Rectal smooth muscle tissue (tissue), 1 donor: Measurements from ENCODE around the gene AQP2.

Source experiments
- H3K27ac ChIP-seq: one replicate; pipeline ENCODE4 v1.7.0; 2013; ENCODE audit warnings: low read depth, low read length, inconsistent platforms
- H3K27me3 ChIP-seq: one replicate; pipeline ENCODE4 v1.7.0; 2013; ENCODE audit warnings: low read length; ENCODE audit not compliant: control insufficient read depth, insufficient read depth
- H3K36me3 ChIP-seq: one replicate; pipeline ENCODE4 v1.7.0; 2013; ENCODE audit warnings: low read length; ENCODE audit not compliant: control insufficient read depth, insufficient read depth
- H3K4me1 ChIP-seq: one replicate; pipeline ENCODE4 v1.7.0; 2013; ENCODE audit warnings: low read length; ENCODE audit not compliant: control insufficient read depth, insufficient read depth
- H3K4me3 ChIP-seq: one replicate; pipeline ENCODE4 v1.7.0; 2013; ENCODE audit warnings: low read length
- H3K9ac ChIP-seq: one replicate; pipeline ENCODE4 v1.7.0; 2013; ENCODE audit warnings: low read length

The AQP2 gene

GRCh38 chr12:49910331-49911212 is 40.0 kb upstream of the AQP2 start:
- Histone ChIP-seq H3K36me3 (no peaks in the 10 kb centered on the region), H3K27ac (no peak overlapping the region), H3K9ac (no peak overlapping the region), H3K4me1 (no peaks in the 10 kb centered on the region), H3K27me3 (no peaks in the 10 kb centered on the region), H3K4me3 (no peak overlapping the region)

GRCh38 chr12:49911213-49911605 is 39.3 kb upstream of the AQP2 start:
- H3K4me1 ChIP-seq, result no peaks in the 10 kb centered on the region
- H3K9ac ChIP-seq, result no peak overlapping the region
- H3K27ac ChIP-seq, result no peak overlapping the region
- no peaks in the 10 kb centered on the region for H3K27me3 ChIP-seq
- no peak overlapping the region for H3K4me3 ChIP-seq
- H3K36me3 ChIP-seq, result no peaks in the 10 kb centered on the region

- no peak overlapping the region for H3K27ac ChIP-seq
- H3K4me1 ChIP-seq, result no peaks in the 10 kb centered on the region
- no peak overlapping the region for H3K9ac ChIP-seq
- H3K4me3 ChIP-seq, result no peak overlapping the region
- H3K36me3 ChIP-seq, result no peaks in the 10 kb centered on the region
- no peaks in the 10 kb centered on the region for H3K27me3 ChIP-seq
Measured at GRCh38 chr12:49912345-49913255, 37.9 kb upstream of the AQP2 start.

- Histone ChIP-seq H3K4me1 (no peaks in the 10 kb centered on the region), H3K9ac (no peak overlapping the region), H3K36me3 (no peaks in the 10 kb centered on the region), H3K27ac (no peak overlapping the region), H3K27me3 (no peaks in the 10 kb centered on the region), H3K4me3 (no peak overlapping the region)
Measured at GRCh38 chr12:49916129-49916919, 34.2 kb upstream of the AQP2 start.

DNA sequence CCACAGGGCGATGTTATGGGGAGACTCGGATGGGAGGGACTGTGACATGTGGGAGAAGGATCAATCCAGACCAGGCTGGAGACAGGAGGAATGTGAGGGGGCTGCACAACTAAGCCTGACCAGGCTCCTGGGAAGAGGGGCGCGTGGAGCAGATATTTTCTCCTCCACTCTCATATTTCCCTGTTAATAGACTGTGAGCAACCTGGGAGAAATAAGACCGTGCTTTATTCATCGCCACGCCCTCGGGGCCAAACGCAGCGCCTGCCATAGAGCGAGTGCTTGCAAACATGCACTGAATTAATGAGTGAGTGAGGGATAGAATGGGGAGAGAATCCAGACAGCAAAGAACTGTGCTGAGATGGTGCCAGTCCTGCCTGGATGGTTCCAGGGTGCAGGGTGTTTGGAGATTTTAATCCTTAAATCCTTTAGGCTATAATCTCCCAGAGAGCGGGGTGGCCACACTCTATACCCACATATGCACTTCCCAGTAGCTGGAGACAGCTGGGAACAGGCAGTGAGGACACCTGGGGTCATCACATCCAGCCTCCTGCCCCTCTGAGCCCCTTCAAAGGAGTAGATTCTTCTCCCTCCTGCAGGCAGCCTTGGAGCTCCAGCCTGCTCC is 33.3 kb upstream of the AQP2 start:
- Histone ChIP-seq H3K9ac (no peak overlapping the region), H3K4me1 (no peaks in the 10 kb centered on the region), H3K36me3 (no peaks in the 10 kb centered on the region), H3K27me3 (no peaks in the 10 kb centered on the region), H3K27ac (no peak overlapping the region), H3K4me3 (no peak overlapping the region)

DNA sequence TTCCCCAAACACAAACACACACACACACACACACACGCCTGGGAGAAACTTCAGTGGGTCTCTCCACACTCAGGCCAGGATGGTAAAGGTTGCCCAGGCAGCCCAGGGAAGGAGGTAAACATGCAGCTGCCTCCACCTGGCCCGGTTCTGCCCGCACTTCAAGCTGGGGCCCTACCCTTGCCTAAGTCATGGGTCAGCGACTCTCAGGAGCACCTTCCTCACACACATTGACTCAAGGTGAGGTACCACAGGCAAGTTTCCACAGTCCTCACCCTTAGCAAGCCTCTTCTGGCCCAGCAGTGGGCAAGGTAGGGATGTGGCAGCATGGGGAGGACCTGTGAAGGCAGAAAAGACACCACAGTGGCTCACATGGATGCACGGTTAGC is 32.8 kb upstream of the AQP2 start:
- no peak overlapping the region for H3K27ac ChIP-seq
- no peak overlapping the region for H3K9ac ChIP-seq
- H3K36me3 ChIP-seq, result no peaks in the 10 kb centered on the region
- H3K4me1 ChIP-seq, result no peaks in the 10 kb centered on the region
- no peaks in the 10 kb centered on the region for H3K27me3 ChIP-seq
- H3K4me3 ChIP-seq, result no peak overlapping the region

- no peak overlapping the region for H3K27ac ChIP-seq
- no peak overlapping the region for H3K9ac ChIP-seq
- no peaks in the 10 kb centered on the region for H3K4me1 ChIP-seq
- no peaks in the 10 kb centered on the region for H3K27me3 ChIP-seq
- H3K4me3 ChIP-seq, result no peak overlapping the region
- H3K36me3 ChIP-seq, result no peaks in the 10 kb centered on the region
Measured at GRCh38 chr12:49920241-49920914, 30.2 kb upstream of the AQP2 start.

GRCh38 chr12:49920915-49921286 is 29.6 kb upstream of the AQP2 start:
- H3K9ac ChIP-seq, result no peak overlapping the region
- no peaks in the 10 kb centered on the region for H3K4me1 ChIP-seq
- H3K27me3 ChIP-seq, result no peaks in the 10 kb centered on the region
- no peaks in the 10 kb centered on the region for H3K36me3 ChIP-seq
- no peak overlapping the region for H3K27ac ChIP-seq
- no peak overlapping the region for H3K4me3 ChIP-seq

DNA sequence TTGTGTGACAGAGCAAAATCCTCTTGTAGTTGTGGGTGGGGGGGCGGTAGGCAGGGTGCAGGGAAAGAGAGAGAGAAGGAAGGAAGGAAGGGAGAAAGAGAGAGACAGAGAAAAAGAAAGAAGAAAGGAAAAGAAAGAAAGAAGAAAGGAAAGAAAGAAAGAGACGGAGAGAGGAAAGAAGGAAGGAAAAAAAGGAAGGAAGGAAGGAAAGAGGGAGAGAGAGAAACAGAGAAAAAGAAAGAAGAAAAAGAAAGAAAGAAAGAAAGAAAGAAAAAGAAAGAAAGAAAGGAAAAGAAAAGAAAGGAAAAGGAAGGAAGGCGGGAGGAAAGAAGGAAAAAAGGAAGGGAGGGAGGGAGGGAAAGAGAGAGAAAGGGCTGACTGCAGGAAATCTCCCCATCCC is 29.2 kb upstream of the AQP2 start:
- Histone ChIP-seq H3K27me3 (no peaks in the 10 kb centered on the region), H3K4me1 (no peaks in the 10 kb centered on the region), H3K4me3 (no peak overlapping the region), H3K36me3 (no peaks in the 10 kb centered on the region), H3K27ac (no peak overlapping the region), H3K9ac (no peak overlapping the region)

GRCh38 chr12:49921936-49922335 is 28.6 kb upstream of the AQP2 start:
- H3K4me3 ChIP-seq, result no peak overlapping the region
- H3K4me1 ChIP-seq, result no peaks in the 10 kb centered on the region
- no peaks in the 10 kb centered on the region for H3K27me3 ChIP-seq
- no peak overlapping the region for H3K9ac ChIP-seq
- no peak overlapping the region for H3K27ac ChIP-seq
- H3K36me3 ChIP-seq, result no peaks in the 10 kb centered on the region

DNA sequence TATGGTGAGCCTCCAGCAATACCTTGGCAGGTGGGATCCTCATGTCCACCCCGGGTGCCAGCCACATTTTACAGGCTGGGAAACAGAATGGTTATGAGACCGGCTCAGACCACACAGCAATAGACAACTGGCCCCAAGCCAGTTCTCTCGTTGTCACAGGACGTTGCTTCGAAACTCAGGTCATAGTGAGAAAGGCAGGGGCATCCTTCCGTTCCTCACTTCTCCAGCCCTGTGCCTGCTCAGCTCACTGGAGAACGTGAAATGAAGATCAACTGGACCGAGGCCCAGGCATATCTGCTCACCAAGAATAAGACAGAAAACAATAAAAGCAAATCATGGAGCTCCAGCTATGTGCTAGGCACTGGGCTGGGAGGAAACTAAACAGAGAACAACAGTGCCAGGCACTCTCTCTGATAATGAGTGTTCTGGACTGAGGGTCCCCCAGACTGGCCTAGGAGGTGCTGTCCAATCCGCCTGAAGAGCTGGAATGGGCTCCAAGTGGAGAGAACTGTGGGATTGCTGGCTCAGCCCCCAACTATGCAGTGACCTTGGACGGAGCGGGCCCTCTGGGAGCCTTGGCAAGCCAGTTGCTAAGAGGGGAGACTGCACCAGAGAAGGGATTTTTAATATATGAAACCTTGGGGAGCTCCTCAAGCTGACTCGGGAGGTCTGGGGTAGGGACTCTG is 28.0 kb upstream of the AQP2 start:
- Histone ChIP-seq H3K27me3 (no peaks in the 10 kb centered on the region), H3K9ac (no peak overlapping the region), H3K36me3 (no peaks in the 10 kb centered on the region), H3K27ac (no peak overlapping the region), H3K4me3 (no peak overlapping the region), H3K4me1 (no peaks in the 10 kb centered on the region)
